Ovary (tissue), 9 donors: Measurements from ENCODE around the gene BIN1. TPM values are rescaled to one million over a fixed set of nuclear protein-coding genes. Genes with fewer than 3 reads are reported as not detected.

ENCODE experiments used
- DNase-seq, 5 donors: peaks; one replicate each; pipeline ENCODE4 v3.0.0-alpha.2; 2019 to 2020
- H3K27ac ChIP-seq, 2 donors: fragments of 200-600 bp; one replicate each; pipeline versions ENCODE4 v1.5.1 to v1.8.0; 2019 to 2022
- H3K27me3 ChIP-seq: fragments of 200-600 bp; one replicate; pipeline ENCODE4 v1.8.0; 2022
- H3K36me3 ChIP-seq: fragments of 200-600 bp; sonication (generic); one replicate; pipeline ENCODE4 v1.5.1; 2019
- H3K4me1 ChIP-seq: one replicate; pipeline ENCODE4 v1.8.1; 2013; ENCODE audit warnings: mild to moderate bottlenecking, moderate library complexity; ENCODE audit not compliant: insufficient read depth
- H3K4me3 ChIP-seq: fragments of 200-600 bp; sonication (generic); one replicate; pipeline ENCODE4 v1.5.1; 2017
- H3K9me3 ChIP-seq, 2 donors: fragments of 200-600 bp in 1 of 2; sonication (generic) in 1 of 2; one replicate each; pipeline versions ENCODE4 v1.5.1 to v1.8.1; 2013 to 2019; ENCODE audit warnings: mild to moderate bottlenecking in 1 of 2, moderate library complexity in 1 of 2
- CTCF ChIP-seq, 3 donors: fragments of 450-650 bp in 2 of 3; fragments of 200-600 bp in 1 of 3; IDR thresholded peaks; one replicate each; pipeline versions ENCODE4 v1.5.1 to v1.8.0; 2016 to 2022; ENCODE audit warnings: antibody characterized with exemption in 3 of 3, mild to moderate bottlenecking in 1 of 3
- EP300 ChIP-seq: sonication (generic); formaldehyde crosslinking; IDR thresholded peaks from one replicate; pipeline ENCODE4 v1.6.1; 2017; ENCODE audit warnings: antibody characterized with exemption
- POLR2A ChIP-seq: fragments of 450-650 bp; IDR thresholded peaks from one replicate; pipeline ENCODE4 v1.6.1; 2017; ENCODE audit warnings: antibody characterized with exemption, mild to moderate bottlenecking, moderate library complexity
- WGBS, 3 donors: extraction: QIAGEN DNeasy Blood & Tissue Kit in 1 of 3; methylation state at CpG; one replicate each; pipeline versions ENCODE4 v1.1.5 to v1.1.7; 2013 to 2017; 5-methylcytosine and 5-hydroxymethylcytosine counted together
- intact Hi-C, 4 donors: fragments of 100-400 bp; cut with DNase I; formaldehyde crosslinking; loops; one replicate each; pipeline versions ENCODE4 v1.11.0 to v1.15.1; 2022 to 2023
- polyA plus RNA-seq, 2 donors: library from polyadenylated mRNA; stranded (reverse); fragments of 200-250 nt in 1 of 2; fragments of 350-450 nt in 1 of 2; fragmentation: Illumina TruSeq in 1 of 2; extraction: RNeasy Lipid Tissue Mini Kit (QIAGEN cat#74804) in 1 of 2; gene quantifications; one replicate each; pipeline ENCODE4 v1.2.3, GENCODE V29; 2013 to 2014
- total RNA-seq, 7 donors: library from RNA; depleted of rRNA in 2 of 7; stranded (reverse); fragments of >200 nt in 2 of 7; fragmentation: NEBNext Ultra II Directional in 3 of 7; extraction: Animal tissue kit (Norgen Biotek cat#: 25700) in 3 of 7; gene quantifications; one replicate each; pipeline versions ENCODE4 v1.1.0 to v1.2.4, GENCODE V29; 2016 to 2023
- donor health status: DM: no; HTN: no; CAD: no; lungs with moderate emphysema.
- donor health status: DM: no; HTN: no; CAD: no.
- donor health status: Bipolar disorder and iron deficiency.
- donor health status: DM: yes; HTN: yes; CAD: no.
- donor health status: DM: no; HTN: no; CAD: no.
- donor health status: DM: yes; HTN: yes; CAD: no.

Gene BIN1
- total and polyA plus RNA-seq, 9 donors, result 16.7 to 77.3 (median 54.0) TPM

GRCh38 chr2:127052771-127053691 is 53.9 kb downstream of the BIN1 start:
- Histone ChIP-seq H3K9me3 (no peaks in the 10 kb centered on the region), H3K4me1 (no peaks in the 10 kb centered on the region), H3K4me3 (no peak overlapping the region), H3K36me3 (no peaks in the 10 kb centered on the region), H3K27ac (no peak overlapping the region), H3K27me3 (no peaks in the 10 kb centered on the region)
- DNase-seq, result peak in 4 of 5 donors; percentile 6 to 20 (median 16)
- no peak for TF ChIP-seq EP300
- no peak for TF ChIP-seq POLR2A
- TF ChIP-seq CTCF (IDR thresholded peaks at IDR 0.05), result no peak
- WGBS, 3 donors, result 90 to 92% (median 91%) methylated on average over 19 of the region's 19 CpGs
- intact Hi-C loops, result no loop called here

- no peak overlapping the region for H3K4me3 ChIP-seq
- 82 to 87% (median 83%) methylated on average over 20 to 24 of the region's 24 CpGs for WGBS, 3 donors
- no peaks in the 10 kb centered on the region for H3K27me3 ChIP-seq
- H3K27ac ChIP-seq, result no peak overlapping the region
- DNase-seq, result peak in 4 of 5 donors; percentile 6 to 15 (median 14)
- no peaks in the 10 kb centered on the region for H3K9me3 ChIP-seq
- intact Hi-C loops, result no loop called here
- no peaks in the 10 kb centered on the region for H3K36me3 ChIP-seq
- no peaks in the 10 kb centered on the region for H3K4me1 ChIP-seq
- TF ChIP-seq CTCF (IDR thresholded peaks at IDR 0.05) (no peak), POLR2A (no peak), EP300 (no peak)
Observed at GRCh38 chr2:127052057-127052770, 54.7 kb downstream of the BIN1 start.

- Histone ChIP-seq H3K4me1 (no peaks in the 10 kb centered on the region), H3K27ac (no peak overlapping the region), H3K36me3 (no peaks in the 10 kb centered on the region), H3K9me3 (no peaks in the 10 kb centered on the region), H3K27me3 (no peaks in the 10 kb centered on the region), H3K4me3 (no peak overlapping the region)
- peak in 4 of 5 donors; percentile 7 to 22 (median 16) for DNase-seq
- TF ChIP-seq EP300 (no peak), CTCF (IDR thresholded peaks at IDR 0.05) (no peak), POLR2A (no peak)
- 83 to 87% (median 87%) methylated on average over 27 to 29 of the region's 29 CpGs for WGBS, 3 donors
- intact Hi-C loops, result no loop called here
Observed at GRCh38 chr2:127051116-127052056, 55.6 kb downstream of the BIN1 start.

GRCh38 chr2:127050803-127051115 is 56.2 kb downstream of the BIN1 start:
- no peaks in the 10 kb centered on the region for H3K36me3 ChIP-seq
- no peaks in the 10 kb centered on the region for H3K27me3 ChIP-seq
- intact Hi-C loops, result no loop called here
- no peak overlapping the region for H3K4me3 ChIP-seq
- H3K4me1 ChIP-seq, result no peaks in the 10 kb centered on the region
- peak in 2 of 5 donors; percentile 10 to 39 for DNase-seq
- no peak for TF ChIP-seq CTCF (IDR thresholded peaks at IDR 0.05)
- no peak for TF ChIP-seq POLR2A
- no peak for TF ChIP-seq EP300
- 79 to 83% (median 80%) methylated on average over 13 to 14 of the region's 14 CpGs for WGBS, 3 donors
- no peak overlapping the region for H3K27ac ChIP-seq
- no peaks in the 10 kb centered on the region for H3K9me3 ChIP-seq
